GM21528 (cell line): ENCODE measurements around the gene CALM1.

Experiments
- ATAC-seq: cut with Tn5 transposase; IDR thresholded peaks from one replicate; pipeline ENCODE4 v1.9.1; 2021; ENCODE audit warnings: mild to moderate bottlenecking, moderate library complexity; ENCODE audit not compliant: unreplicated experiment, low FRiP score

The CALM1 gene

GRCh38 chr14:90396341-90397339 is at the start of gene CALM1:
Gene CALM1 (plus strand): TSS chr14:90397029. CDS start chr14:90397231, 202 bp downstream.
- ATAC-seq: peak; percentile 60

- no peak for ATAC-seq
Observed at GRCh38 chr14:90348270-90348669, 48.6 kb upstream of the CALM1 start.

GRCh38 chr14:90349739-90350138 is 47.1 kb upstream of the CALM1 start:
- ATAC-seq: no peak

GRCh38 chr14:90354551-90355298 is 42.1 kb upstream of the CALM1 start:
- no peak for ATAC-seq

GRCh38 chr14:90355540-90356518 is 41.0 kb upstream of the CALM1 start:
- ATAC-seq: no peak

GRCh38 chr14:90356925-90357324 is 39.9 kb upstream of the CALM1 start:
- ATAC-seq: no peak

GRCh38 chr14:90358359-90358758 is 38.5 kb upstream of the CALM1 start:
- ATAC-seq: no peak

- no peak for ATAC-seq
Observed at GRCh38 chr14:90361865-90362557, 34.8 kb upstream of the CALM1 start.

- no peak for ATAC-seq
Observed at GRCh38 chr14:90362558-90362896, 34.3 kb upstream of the CALM1 start.

GRCh38 chr14:90368946-90369721 is 27.7 kb upstream of the CALM1 start:
- ATAC-seq: no peak

GRCh38 chr14:90373887-90374286 is 22.9 kb upstream of the CALM1 start:
- no peak for ATAC-seq

- ATAC-seq: no peak
Observed at GRCh38 chr14:90374813-90375212, 22.0 kb upstream of the CALM1 start.

- ATAC-seq: no peak
Observed at GRCh38 chr14:90375934-90376333, 20.9 kb upstream of the CALM1 start.

GRCh38 chr14:90378249-90378648 is 18.6 kb upstream of the CALM1 start:
- no peak for ATAC-seq

GRCh38 chr14:90379106-90379505 is 17.7 kb upstream of the CALM1 start:
- ATAC-seq: no peak

GRCh38 chr14:90381011-90381786 is 15.6 kb upstream of the CALM1 start:
- no peak for ATAC-seq

- ATAC-seq: no peak
Observed at GRCh38 chr14:90381999-90382451, 14.8 kb upstream of the CALM1 start.

GRCh38 chr14:90382491-90383125 is 14.2 kb upstream of the CALM1 start:
- peak; percentile 8 for ATAC-seq
